OCI-LY3 (cell line): ENCODE results near the gene GIMAP4.

Experiments used
- EZH2phosphoT487 ChIP-seq: fragments of 200-600 bp; shearing (Covaris generic); IDR thresholded peaks from 2 replicates; pipeline ENCODE4 v1.6.1; 2018; ENCODE audit warnings: antibody characterized with exemption, mixed run types, low read depth
- TF ChIP-seq, protein P1 (sequence below): fragments of 200-600, 300-600 bp; sonication (generic); IDR thresholded peaks from 2 replicates; pipeline ENCODE4 v1.5.1; 2014; ENCODE audit warnings: antibody characterized with exemption, low read length, low read depth

DNA sequence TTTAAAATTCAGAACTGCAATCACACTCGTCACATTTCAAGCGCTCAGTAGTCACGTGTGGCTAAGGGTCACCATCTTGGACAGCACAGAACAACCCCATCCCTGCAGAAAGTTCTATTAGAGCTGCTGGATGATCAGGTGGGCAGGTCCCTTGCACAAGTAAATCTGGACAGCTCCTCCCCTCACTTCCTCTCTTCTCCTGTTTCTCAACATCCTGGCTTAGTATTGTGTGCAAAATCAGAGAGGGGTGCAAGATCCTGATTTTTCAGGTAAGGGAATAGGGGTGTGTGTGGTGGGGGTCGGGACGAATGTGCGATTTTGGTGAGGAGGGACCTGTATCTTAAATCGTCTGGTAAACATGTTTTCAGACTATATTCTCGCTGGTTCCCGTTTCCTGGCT lies at the start of gene GIMAP4:
- TF ChIP-seq, protein P1, sequence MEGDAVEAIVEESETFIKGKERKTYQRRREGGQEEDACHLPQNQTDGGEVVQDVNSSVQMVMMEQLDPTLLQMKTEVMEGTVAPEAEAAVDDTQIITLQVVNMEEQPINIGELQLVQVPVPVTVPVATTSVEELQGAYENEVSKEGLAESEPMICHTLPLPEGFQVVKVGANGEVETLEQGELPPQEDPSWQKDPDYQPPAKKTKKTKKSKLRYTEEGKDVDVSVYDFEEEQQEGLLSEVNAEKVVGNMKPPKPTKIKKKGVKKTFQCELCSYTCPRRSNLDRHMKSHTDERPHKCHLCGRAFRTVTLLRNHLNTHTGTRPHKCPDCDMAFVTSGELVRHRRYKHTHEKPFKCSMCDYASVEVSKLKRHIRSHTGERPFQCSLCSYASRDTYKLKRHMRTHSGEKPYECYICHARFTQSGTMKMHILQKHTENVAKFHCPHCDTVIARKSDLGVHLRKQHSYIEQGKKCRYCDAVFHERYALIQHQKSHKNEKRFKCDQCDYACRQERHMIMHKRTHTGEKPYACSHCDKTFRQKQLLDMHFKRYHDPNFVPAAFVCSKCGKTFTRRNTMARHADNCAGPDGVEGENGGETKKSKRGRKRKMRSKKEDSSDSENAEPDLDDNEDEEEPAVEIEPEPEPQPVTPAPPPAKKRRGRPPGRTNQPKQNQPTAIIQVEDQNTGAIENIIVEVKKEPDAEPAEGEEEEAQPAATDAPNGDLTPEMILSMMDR: no peak
- no peak for TF ChIP-seq EZH2phosphoT487
